ENCODE results near the gene RNF175.

RNF175 gene

DNA sequence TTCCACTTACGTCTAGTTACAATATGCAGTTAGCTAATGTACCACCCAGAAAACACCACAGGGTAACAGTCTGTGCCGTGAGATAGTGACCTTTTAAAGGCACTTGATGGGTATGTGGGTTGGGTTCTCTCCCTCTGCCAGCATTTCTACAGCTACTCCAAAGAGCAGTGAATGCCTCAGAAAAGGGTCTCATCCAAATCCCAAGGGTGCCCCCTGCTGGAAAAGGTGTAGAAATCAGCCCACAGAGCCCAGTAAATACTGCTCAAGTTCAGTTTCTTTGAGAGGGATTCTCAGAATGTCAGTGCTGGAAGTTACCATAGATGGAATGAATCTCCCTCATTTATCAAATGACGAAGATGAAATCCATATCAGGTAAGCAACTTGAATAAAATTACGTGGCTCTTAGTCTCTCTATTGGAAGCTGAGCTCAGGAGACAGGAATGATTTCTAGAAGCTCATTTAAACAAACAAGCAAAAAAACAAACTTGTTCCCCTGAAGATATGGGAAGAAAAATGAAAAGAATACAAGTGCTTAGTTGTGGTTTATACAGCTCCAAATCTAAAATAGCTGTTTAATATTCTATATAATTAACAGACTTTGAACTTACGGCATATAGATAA is 9.5 kb downstream of the RNF175 start:
- in situ Hi-C loops (cut with MboI; ENCODE audit: low sequenced_read_pairs) = loop anchor here (25.0 kb wide), 1 partner anchor 613 kb away; no protein-coding TSS in a partner anchor

DNA sequence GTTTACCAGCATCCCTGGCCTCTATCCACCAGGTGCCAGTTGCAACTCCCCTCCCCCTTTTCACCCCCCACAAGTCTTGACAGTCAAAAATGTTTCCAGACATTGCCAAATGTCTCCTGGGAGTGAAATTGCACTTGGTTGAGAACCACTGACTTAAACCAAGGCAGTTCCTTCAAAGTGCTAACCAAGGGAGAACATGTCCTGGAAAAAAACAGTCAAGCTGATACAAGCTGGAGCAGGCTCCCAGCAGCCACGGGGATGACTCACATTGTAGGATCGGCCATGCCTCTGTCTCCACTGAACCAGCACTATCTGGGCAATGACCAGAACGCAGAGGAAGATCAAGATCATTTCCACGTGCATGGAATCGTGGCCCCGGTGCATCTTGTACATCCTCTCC is 11.4 kb downstream of the RNF175 start:
- in situ Hi-C loops (cut with MboI; ENCODE audit: low sequenced_read_pairs) = no loop called here

- in situ Hi-C loops (cut with MboI; ENCODE audit: low sequenced_read_pairs) = no loop called here
These were observed 12.3 kb downstream of the RNF175 start for GRCh38 chr4:153747406-153747955.

GRCh38 chr4:153745651-153746050 is 14.2 kb downstream of the RNF175 start:
- in situ Hi-C loops (cut with MboI; ENCODE audit: low sequenced_read_pairs) = no loop called here

GRCh38 chr4:153741541-153741940 is 18.3 kb downstream of the RNF175 start:
- in situ Hi-C loops (cut with MboI; ENCODE audit: low sequenced_read_pairs) = no loop called here

- in situ Hi-C loops (cut with MboI; ENCODE audit: low sequenced_read_pairs) = no loop called here
These were observed 23.8 kb downstream of the RNF175 start for GRCh38 chr4:153735906-153736461.

- in situ Hi-C loops (cut with MboI; ENCODE audit: low sequenced_read_pairs) = no loop called here
These were observed 25.9 kb downstream of the RNF175 start for GRCh38 chr4:153733751-153734448.

GRCh38 chr4:153731239-153731638 is 28.6 kb downstream of the RNF175 start:
- in situ Hi-C loops (cut with MboI; ENCODE audit: low sequenced_read_pairs) = no loop called here

GRCh38 chr4:153729895-153730294 is 29.9 kb downstream of the RNF175 start:
- in situ Hi-C loops (cut with MboI; ENCODE audit: low sequenced_read_pairs) = no loop called here

DNA sequence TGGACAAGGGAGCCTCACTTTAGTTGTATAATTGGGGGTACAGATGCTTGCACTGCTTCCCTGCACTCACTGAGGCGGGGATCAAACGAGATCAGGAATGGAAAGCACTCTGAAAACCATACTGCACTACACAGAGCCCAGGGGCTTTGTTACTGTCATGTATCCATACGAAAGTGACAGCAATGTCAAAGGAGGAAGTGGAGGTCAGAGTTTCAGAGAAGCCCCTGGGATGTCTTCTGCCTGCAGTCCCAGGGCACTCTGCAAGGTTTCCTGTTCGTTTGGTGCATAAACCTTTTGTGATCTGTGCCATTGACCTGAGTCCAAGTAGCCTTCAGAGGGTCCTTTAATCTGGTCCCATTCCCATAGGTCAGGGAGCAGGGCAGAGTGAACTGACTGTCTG is 31.2 kb downstream of the RNF175 start:
- in situ Hi-C loops (cut with MboI; ENCODE audit: low sequenced_read_pairs) = no loop called here

DNA sequence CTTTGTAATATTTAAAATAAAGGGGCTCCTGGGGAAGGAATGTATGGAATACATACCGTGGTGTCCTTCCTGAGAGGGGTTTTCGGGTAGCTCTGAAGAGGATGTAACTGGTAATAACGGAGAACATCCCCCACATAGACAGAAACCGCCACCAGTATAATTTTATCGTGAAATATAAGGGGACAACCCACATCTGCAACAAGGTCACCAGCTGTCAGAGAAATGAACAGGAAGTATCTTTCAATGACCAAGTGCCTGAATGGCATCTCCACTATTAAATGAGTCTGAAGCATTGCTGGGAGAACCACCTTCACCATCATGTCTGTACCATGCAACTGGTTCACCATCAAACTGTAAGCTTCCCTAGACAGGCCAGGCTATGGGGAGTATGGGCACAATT is 31.7 kb downstream of the RNF175 start:
- in situ Hi-C loops (cut with MboI; ENCODE audit: low sequenced_read_pairs) = no loop called here

DNA sequence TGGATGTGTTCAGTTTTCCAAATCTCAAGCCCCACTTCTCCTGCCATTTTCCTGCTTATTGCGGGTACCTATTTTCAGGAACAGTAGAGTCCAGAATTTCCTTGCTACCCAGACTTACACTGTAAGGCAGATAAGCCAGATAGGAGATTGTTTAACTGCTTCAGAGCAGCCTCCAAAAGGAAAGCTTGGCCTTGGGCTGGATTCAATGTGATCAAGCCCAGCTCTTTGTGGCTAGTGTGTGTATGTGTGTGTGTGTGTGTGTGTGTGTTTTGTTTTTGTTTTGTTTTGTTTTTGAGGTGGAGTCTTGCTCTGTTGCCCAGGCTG is 34.0 kb downstream of the RNF175 start:
- in situ Hi-C loops (cut with MboI; ENCODE audit: low sequenced_read_pairs) = no loop called here

DNA sequence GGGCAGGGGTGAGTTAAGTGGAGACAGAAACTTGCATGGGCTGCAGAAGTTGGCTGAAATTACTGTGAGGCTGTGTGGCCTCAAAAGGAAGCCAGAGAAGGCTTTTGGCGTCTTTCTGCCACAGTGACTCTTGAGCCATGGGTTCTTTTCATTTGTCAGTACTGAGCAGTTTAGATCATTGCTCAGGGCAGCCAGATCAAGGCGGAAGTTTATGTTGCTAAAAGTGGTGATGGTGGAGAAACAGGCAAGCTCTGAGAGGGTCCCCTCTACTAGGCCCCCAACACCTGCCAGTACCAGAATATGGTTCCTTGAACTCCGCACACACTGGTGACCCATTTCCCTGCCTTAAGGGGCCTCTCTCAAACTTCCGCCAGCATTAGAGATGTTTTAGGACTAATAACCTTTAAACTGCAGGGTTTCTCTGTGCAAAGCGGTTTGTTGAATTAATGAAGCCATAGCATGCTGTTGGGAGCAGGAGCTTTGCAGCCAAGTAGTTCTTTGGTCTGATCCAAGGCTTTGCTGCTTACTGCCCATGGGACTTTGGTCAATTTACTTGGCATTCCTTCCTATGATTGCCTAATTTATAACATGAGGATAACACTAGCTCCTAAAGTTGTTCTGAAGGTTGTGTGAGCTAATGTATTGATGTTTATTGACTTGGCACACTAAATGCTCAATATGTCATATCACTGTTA is 34.5 kb downstream of the RNF175 start:
- in situ Hi-C loops (cut with MboI; ENCODE audit: low sequenced_read_pairs) = no loop called here

DNA sequence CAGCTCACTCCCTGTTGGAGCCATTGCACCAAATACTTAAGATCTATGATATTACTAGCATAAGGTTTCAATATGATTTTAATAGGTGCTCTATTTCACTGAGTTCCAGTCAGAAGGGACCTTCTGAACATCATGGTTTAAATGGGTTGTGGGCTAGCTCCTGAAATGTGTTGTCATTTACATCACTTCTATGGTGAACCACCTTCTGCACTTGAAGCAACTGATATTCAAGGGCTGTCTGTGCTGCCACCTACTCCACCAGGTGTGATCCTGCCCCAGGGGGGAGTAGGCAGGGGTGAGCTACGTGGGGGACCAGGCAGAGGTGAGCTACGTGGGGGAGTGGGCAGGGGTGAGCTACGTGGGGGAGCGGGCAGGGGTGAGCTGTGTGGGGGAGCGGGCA is 35.2 kb downstream of the RNF175 start:
- in situ Hi-C loops (cut with MboI; ENCODE audit: low sequenced_read_pairs) = no loop called here

DNA sequence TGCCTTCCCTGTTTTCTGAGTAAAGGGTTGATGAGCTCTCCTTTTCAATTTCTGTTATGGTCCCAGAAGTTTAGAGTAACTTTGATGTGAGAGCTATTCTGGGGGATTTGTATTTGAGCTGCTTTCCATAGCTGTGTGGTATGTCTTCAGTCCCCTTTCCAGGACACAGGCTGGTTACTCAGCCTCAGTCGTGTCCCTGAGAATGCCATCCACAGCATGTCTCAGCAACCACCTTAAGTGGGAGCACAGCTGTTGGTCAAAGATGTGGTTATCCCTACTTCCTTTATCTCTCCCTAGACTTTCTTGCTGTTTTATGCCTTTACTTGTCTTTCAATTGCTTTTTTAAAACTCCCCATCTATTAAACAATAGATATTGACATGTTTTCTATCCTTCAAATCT is 37.8 kb downstream of the RNF175 start:
- in situ Hi-C loops (cut with MboI; ENCODE audit: low sequenced_read_pairs) = no loop called here

DNA sequence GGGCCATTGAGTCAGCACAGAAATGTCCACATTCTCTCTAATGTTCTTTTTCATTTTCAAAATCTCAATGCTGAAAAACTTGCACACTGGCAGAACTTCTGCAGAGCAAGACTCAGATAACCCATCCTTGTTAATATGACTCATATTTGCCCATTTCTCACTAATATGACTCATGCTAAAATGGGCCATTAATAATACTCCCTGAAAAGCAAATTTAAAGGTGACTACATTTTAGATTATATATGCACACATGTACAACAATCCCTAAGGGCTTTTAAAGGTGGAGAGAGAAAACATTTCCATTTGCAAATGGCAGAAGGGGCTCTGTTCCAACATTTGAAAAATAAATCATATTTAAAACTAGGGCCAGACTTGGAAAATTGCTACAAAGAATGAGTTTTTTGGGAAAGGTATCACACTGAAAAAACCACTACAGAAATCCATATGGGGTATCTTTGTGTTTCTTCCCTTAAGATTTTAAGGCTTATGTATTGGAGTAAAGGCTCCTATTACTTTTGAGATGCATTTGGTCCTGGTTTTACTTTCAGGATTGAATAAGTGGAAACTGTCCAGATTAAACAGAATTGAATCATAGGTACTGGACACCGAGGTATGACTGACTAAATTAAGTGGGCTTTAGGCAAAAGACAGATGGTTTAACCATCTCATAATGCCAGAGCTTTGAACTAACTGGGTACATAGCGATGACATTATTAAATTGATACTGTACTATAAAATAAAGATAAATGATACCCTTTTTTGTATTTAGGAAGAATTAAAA is 45.8 kb downstream of the RNF175 start:
- in situ Hi-C loops (cut with MboI; ENCODE audit: low sequenced_read_pairs) = no loop called here

- in situ Hi-C loops (cut with MboI; ENCODE audit: low sequenced_read_pairs) = no loop called here
These were observed 49.1 kb downstream of the RNF175 start for GRCh38 chr4:153710681-153711080.

DNA sequence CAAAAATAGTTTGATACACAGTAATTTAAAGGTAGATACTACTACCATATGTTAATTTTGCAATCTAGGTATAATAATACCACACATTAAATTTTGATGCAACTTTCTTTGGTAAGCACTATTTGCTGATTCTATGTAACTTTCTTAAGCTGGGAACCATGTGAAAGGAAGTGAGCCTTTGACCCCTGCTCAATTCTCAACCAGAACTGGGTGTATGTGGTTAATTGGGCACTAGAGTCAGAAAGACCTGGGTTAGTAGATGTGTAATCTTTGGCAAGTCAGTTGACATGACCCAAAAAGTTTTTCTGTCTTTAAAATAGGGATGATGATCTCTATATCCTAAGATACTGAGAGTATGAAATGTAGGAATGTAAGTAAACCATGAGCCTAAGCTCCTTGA is 53.3 kb downstream of the RNF175 start:
- in situ Hi-C loops (cut with MboI; ENCODE audit: low sequenced_read_pairs) = no loop called here

- in situ Hi-C loops (cut with MboI; ENCODE audit: low sequenced_read_pairs) = no loop called here
These were observed 53.9 kb downstream of the RNF175 start for GRCh38 chr4:153705743-153706468.

- in situ Hi-C loops (cut with MboI; ENCODE audit: low sequenced_read_pairs) = no loop called here
These were observed 55.3 kb downstream of the RNF175 start for GRCh38 chr4:153704522-153704921.

All from HL-60/S4 treated with retinoic acid at 250 ng/mL for 4 days and 3 days (cell line).